Osteoblast (primary cell): ENCODE data around the gene ZNF467. TPM values are rescaled to one million over a fixed set of nuclear protein-coding genes. Genes with fewer than 3 reads are reported as not detected.

Experiments used
- DNase-seq: peaks from one replicate; pipeline ENCODE4 v3.0.0; 2011; ENCODE audit warnings: low spot score, mixed read lengths; ENCODE audit not compliant: insufficient read length; ENCODE audit errors: missing footprints
- H2AFZ ChIP-seq: 2 replicates; pipeline ENCODE4 v1.6.0; 2011; ENCODE audit warnings: mild to moderate bottlenecking, low read length
- H3K27ac ChIP-seq: 2 replicates; pipeline ENCODE4 v1.5.1; 2011; ENCODE audit warnings: mild to moderate bottlenecking, low read depth, low read length, moderate library complexity
- H3K27me3 ChIP-seq: 2 replicates; pipeline ENCODE4 v1.6.0; 2012; ENCODE audit warnings: mild to moderate bottlenecking, control low read depth, inconsistent platforms, low read length, moderate library complexity; ENCODE audit not compliant: insufficient read depth
- H3K36me3 ChIP-seq: 2 replicates; pipeline ENCODE4 v1.5.1; 2011; ENCODE audit warnings: mild to moderate bottlenecking, low read length, control low read depth, moderate library complexity; ENCODE audit not compliant: insufficient read depth
- H3K4me1 ChIP-seq: 2 replicates; pipeline ENCODE4 v1.5.1; 2011; ENCODE audit warnings: mild to moderate bottlenecking, low read length, control low read depth, moderate library complexity; ENCODE audit not compliant: insufficient read depth
- H3K4me2 ChIP-seq: 2 replicates; pipeline ENCODE4 v1.6.0; 2011; ENCODE audit warnings: mild to moderate bottlenecking, low read length; ENCODE audit not compliant: insufficient read depth
- H3K4me3 ChIP-seq: fragments of 200-600 bp; sonication (generic); 3 replicates; pipeline ENCODE4 v1.5.1; 2012; ENCODE audit warnings: mild to moderate bottlenecking, low read length, inconsistent platforms; ENCODE audit not compliant: insufficient read depth
- H3K79me2 ChIP-seq: 2 replicates; pipeline ENCODE4 v1.6.0; 2012; ENCODE audit warnings: mild to moderate bottlenecking, low read length, control low read depth, inconsistent platforms; ENCODE audit not compliant: insufficient read depth
- H3K9me3 ChIP-seq: 2 replicates; pipeline ENCODE4 v1.5.1; 2011; ENCODE audit warnings: low read depth, low read length, control low read depth
- H4K20me1 ChIP-seq: 2 replicates; pipeline ENCODE4 v1.6.0; 2012; ENCODE audit warnings: mild to moderate bottlenecking, low read length, control low read depth; ENCODE audit not compliant: insufficient read depth
- CTCF ChIP-seq: IDR thresholded peaks from 2 replicates; pipeline ENCODE4 v1.5.1; 2011; ENCODE audit warnings: mild to moderate bottlenecking, low read depth, low read length, moderate library complexity; ENCODE audit errors: extremely low read depth
- total RNA-seq: library from RNA; depleted of rRNA; stranded (reverse); fragments of >200 nt; gene quantifications from 2 replicates; pipeline ENCODE4 v1.2.3, GENCODE V29; 2012

The ZNF467 gene
- total RNA-seq, 1 donor, result not detected

- no peak overlapping the region for H3K4me2 ChIP-seq
- no peaks in the 10 kb centered on the region for H3K4me1 ChIP-seq
- no peak overlapping the region for H2AFZ ChIP-seq
- H3K79me2 ChIP-seq, result no peaks in the 10 kb centered on the region
- TF ChIP-seq CTCF, result no peak
- peaks cover 4% of the 10 kb centered on the region for H3K27me3 ChIP-seq
- H3K4me3 ChIP-seq, result no peak overlapping the region
- H4K20me1 ChIP-seq, result no peaks in the 10 kb centered on the region
- DNase-seq, result no peak
- no peaks in the 10 kb centered on the region for H3K36me3 ChIP-seq
- H3K9me3 ChIP-seq, result no peaks in the 10 kb centered on the region
- H3K27ac ChIP-seq, result no peak overlapping the region
Observed at GRCh38 chr7:149793261-149793660, 19.9 kb upstream of the ZNF467 start.

GRCh38 chr7:149792220-149792595, 18.8 kb upstream of the ZNF467 start:
- peaks cover 4% of the 10 kb centered on the region for H3K27me3 ChIP-seq
- TF ChIP-seq CTCF, result no peak
- no peak overlapping the region for H3K4me2 ChIP-seq

GRCh38 chr7:149791411-149792219, 18.2 kb upstream of the ZNF467 start:
- no peak overlapping the region for H3K4me2 ChIP-seq
- H2AFZ ChIP-seq, result no peak overlapping the region
- no peaks in the 10 kb centered on the region for H4K20me1 ChIP-seq
- H3K9me3 ChIP-seq, result no peaks in the 10 kb centered on the region
- peaks cover 4% of the 10 kb centered on the region for H3K27me3 ChIP-seq
- H3K4me1 ChIP-seq, result no peaks in the 10 kb centered on the region
- H3K79me2 ChIP-seq, result no peaks in the 10 kb centered on the region
- no peaks in the 10 kb centered on the region for H3K36me3 ChIP-seq
- TF ChIP-seq CTCF, result no peak
- no peak for DNase-seq
- no peak overlapping the region for H3K4me3 ChIP-seq
- H3K27ac ChIP-seq, result no peak overlapping the region

More at GRCh38 chr7:149792220-149792595, 18.8 kb upstream of the ZNF467 start:
- H2AFZ ChIP-seq, result no peak overlapping the region
- no peak for DNase-seq
- no peaks in the 10 kb centered on the region for H3K9me3 ChIP-seq
- no peak overlapping the region for H3K27ac ChIP-seq
- H3K36me3 ChIP-seq, result no peaks in the 10 kb centered on the region
- H4K20me1 ChIP-seq, result no peaks in the 10 kb centered on the region
- no peaks in the 10 kb centered on the region for H3K79me2 ChIP-seq
- no peak overlapping the region for H3K4me3 ChIP-seq
- H3K4me1 ChIP-seq, result no peaks in the 10 kb centered on the region

DNA sequence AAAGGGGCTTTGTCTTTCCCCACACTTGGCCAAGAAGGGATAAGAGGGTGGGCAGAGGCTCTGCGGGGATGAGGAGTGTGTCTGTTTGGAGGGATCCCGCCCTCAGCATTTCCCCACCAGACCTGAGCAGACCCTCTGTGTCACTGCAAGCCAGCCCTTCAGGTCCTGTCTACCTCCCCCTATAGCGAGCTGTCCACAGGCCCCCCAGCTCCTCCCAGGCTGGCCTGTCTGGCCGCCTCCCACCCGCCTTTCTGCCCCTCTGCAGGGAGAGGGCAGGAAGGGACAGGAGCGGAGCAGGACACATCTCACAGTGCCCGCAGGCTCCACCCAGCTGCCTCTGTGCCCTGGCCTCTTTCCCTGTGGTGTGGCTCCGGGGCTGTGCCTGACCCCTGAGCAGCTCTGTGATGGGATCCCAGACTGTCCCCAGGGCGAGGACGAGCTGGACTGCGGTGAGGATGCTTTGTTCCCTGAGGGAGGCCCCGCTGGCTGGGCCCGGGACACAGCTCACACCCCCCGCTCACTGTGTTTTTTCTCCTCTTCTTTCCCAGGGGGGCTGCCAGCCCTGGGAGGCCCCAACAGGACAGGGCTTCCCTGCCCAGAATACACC, 17.5 kb upstream of the ZNF467 start:
- Histone ChIP-seq H3K4me1 (no peaks in the 10 kb centered on the region), H3K9me3 (no peaks in the 10 kb centered on the region), H3K79me2 (no peaks in the 10 kb centered on the region), H3K4me2 (no peak overlapping the region), H4K20me1 (no peaks in the 10 kb centered on the region), H2AFZ (no peak overlapping the region), H3K27me3 (peaks cover 4% of the 10 kb centered on the region), H3K36me3 (no peaks in the 10 kb centered on the region), H3K4me3 (no peak overlapping the region), H3K27ac (no peak overlapping the region)
- no peak for DNase-seq
- no peak for TF ChIP-seq CTCF
